GM13976 (cell line): ENCODE data around the gene CTTNBP2NL.

Experiments used
- DNase-seq: peaks from one replicate; pipeline ENCODE4 v3.0.0; 2012; ENCODE audit warnings: low spot score
- in situ Hi-C: fragments of 300-500 bp; cut with MboI; formaldehyde crosslinking; loops from one replicate; pipeline ENCODE4 v1.12.0; 2022; ENCODE audit warnings: low sequenced_read_pairs, mixed read lengths, inconsistent platforms; ENCODE audit not compliant: unreplicated experiment
- TF ChIP-seq, protein P1 (sequence below): IDR thresholded peaks from 2 replicates; pipeline ENCODE4 v1.5.1; 2012; ENCODE audit warnings: borderline replicate concordance, mild to moderate bottlenecking; ENCODE audit not compliant: insufficient read depth; ENCODE audit errors: extremely low read depth, missing control alignments, control extremely low read depth

Gene CTTNBP2NL

DNA sequence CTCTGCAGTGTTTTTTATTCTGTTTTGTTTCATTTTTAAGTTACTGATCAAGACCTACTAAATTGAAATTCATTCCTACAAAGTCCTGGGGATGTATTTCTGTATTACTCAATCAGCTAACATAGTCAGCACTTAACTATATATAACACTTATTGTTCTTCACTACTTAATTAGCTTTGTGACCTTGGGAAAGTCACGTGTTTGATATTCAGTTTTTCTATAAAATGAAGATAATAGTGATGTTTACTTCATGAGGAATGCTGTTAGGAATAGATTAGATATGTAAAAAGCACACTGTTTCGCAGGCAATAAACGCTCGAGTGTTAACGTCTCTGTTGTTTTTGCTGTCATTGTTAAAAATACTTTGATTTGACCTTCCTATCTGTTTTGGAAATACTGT, 44.6 kb downstream of the CTTNBP2NL start:
- no peak for DNase-seq
- TF ChIP-seq, protein P1, sequence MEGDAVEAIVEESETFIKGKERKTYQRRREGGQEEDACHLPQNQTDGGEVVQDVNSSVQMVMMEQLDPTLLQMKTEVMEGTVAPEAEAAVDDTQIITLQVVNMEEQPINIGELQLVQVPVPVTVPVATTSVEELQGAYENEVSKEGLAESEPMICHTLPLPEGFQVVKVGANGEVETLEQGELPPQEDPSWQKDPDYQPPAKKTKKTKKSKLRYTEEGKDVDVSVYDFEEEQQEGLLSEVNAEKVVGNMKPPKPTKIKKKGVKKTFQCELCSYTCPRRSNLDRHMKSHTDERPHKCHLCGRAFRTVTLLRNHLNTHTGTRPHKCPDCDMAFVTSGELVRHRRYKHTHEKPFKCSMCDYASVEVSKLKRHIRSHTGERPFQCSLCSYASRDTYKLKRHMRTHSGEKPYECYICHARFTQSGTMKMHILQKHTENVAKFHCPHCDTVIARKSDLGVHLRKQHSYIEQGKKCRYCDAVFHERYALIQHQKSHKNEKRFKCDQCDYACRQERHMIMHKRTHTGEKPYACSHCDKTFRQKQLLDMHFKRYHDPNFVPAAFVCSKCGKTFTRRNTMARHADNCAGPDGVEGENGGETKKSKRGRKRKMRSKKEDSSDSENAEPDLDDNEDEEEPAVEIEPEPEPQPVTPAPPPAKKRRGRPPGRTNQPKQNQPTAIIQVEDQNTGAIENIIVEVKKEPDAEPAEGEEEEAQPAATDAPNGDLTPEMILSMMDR: no peak
- in situ Hi-C loops: no loop called here

DNA sequence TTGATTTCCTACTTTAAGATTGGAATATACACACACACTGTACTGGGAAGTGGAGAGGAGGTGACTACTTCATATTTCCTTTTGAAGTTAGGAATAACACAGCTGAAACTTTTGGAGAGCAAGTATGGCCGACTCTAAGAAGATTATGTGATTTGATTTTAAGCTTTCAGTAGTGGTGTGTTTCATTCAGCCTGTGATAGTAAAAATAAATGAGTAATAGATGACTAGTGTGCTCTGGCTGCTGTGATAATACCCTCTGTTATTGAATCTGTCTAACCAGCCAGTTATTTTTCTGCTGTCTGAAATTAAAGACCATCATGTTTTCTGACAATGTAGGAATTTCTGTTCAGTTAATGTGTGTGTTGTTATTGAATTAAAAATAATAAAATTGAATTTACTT, 48.3 kb downstream of the CTTNBP2NL start:
- no peak for DNase-seq
- in situ Hi-C loops: no loop called here
- TF ChIP-seq, protein P1: no peak

DNA sequence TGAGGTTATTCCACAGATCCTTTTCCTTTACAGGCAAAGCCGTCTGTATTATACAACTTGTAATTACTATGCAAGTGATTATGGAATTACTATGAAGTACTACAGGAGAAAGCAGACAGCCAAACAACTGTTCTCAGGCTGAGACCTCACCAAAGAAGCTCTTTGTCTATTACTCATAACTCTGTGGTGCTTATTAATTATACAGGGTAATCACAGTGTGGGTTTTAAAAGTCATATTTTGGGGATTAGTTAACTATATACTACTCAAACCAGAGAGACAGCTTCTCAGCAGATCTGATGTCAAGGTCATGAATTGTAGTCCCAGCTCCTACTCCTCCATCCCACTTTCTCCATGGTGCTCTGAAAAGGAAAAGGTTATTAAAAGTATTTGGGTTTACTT, 49.6 kb downstream of the CTTNBP2NL start:
- TF ChIP-seq, protein P1: no peak
- DNase-seq: no peak
- in situ Hi-C loops: no loop called here

DNA sequence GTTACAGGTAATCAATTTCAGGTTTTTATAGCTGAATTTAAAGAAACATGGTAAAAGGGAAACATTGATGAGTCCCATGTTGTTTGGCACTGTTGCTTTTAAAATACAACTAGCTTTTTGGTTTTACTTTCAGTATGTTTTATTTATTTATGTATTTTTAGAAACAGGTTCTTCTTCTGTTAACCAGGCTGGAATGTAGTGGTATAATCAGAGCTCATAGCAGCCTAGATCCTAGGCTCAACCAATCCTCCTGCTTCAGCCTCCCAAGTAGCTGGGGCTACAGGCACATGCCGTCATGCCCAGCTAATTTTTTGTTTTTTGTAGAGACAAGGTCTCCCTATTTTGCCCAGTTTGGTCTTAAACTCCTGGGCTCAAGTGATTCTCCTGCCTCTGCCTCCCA, 50.4 kb downstream of the CTTNBP2NL start:
- no peak for DNase-seq
- TF ChIP-seq, protein P1: no peak
- in situ Hi-C loops: no loop called here

DNA sequence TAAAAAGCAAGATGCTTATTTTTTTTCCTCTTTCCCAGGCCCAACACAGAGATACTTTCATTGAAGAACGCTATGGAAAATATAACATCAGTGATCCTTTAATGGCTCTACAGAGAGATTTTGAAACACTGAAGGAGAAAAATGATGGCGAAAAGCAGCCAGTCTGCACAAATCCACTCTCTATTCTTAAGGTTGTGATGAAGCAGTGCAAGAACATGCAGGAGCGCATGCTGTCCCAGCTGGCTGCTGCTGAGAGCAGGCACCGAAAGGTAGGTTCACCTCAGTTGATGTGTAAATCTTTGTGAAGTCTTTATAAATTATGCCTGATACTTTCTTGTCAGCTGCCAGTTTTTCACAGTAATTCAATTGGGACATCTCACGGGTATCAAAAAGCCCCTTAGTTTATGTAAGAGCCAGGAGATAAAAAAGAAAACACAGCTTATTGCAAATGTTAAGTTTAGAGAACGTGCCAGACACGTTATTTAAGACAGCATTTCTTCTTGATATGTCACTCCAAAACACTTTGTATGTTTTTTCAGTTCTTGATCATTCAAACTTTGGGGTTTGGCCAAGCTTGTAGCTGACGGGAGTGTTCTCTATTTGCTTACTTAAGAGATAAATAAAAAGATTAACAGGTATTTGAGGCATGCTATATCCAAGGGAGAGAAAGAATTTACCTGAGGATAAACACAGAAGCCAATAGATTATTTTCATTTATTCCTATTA, 53.1 kb downstream of the CTTNBP2NL start:
- in situ Hi-C loops: no loop called here
- DNase-seq: no peak
- TF ChIP-seq, protein P1: no peak

DNA sequence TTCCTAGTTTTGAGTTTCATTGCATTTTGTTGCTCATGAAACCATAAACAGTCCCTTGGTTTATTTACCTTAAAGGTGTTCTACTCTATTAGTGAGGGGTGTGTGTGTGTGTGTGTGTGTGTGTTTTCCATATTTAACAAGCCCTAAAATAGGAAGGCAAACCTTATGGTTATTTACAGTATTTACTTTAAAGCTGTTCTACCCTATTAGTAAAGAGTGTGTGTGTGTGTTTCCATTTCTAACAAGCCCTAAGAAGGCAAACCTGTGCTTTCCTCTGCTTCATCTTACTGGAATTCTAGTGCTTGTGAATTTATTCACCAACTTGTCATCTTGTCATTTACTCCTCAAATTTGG, 53.6 kb downstream of the CTTNBP2NL start:
- TF ChIP-seq, protein P1: no peak
- in situ Hi-C loops: no loop called here
- no peak for DNase-seq
